GM18508 (cell line): ENCODE data around the gene DVL2.

Source experiments
- ATAC-seq: cut with Tn5 transposase; IDR thresholded peaks from one replicate; pipeline ENCODE4 v1.9.1; 2021; ENCODE audit warnings: moderate number of reproducible peaks; ENCODE audit not compliant: insufficient read depth, unreplicated experiment

Gene DVL2

GRCh38 chr17:7234083-7234951 is at the start of gene DVL2:
Gene DVL2, minus strand, starts transcription at chr17:7234517. Its CDS starts 255 bp downstream, at chr17:7234262.
- ATAC-seq: no peak

- no peak for ATAC-seq
Measured at GRCh38 chr17:7283471-7284216, 49.3 kb upstream of the DVL2 start.

- ATAC-seq: no peak
Measured at GRCh38 chr17:7282752-7283321, 48.5 kb upstream of the DVL2 start.

- no peak for ATAC-seq
Measured at GRCh38 chr17:7281953-7282751, 47.8 kb upstream of the DVL2 start.

GRCh38 chr17:7281074-7281952 is 47.0 kb upstream of the DVL2 start, which contains the start of gene SLC2A4:
Gene SLC2A4, plus strand, starts transcription at chr17:7281718. Its CDS starts 217 bp downstream, at chr17:7281935.
- ATAC-seq: no peak

GRCh38 chr17:7280519-7281073 is 46.3 kb upstream of the DVL2 start:
- no peak for ATAC-seq

- ATAC-seq: no peak
Measured at GRCh38 chr17:7279448-7279847, 45.1 kb upstream of the DVL2 start.

- no peak for ATAC-seq
Measured at GRCh38 chr17:7266784-7267183, 32.5 kb upstream of the DVL2 start.

GRCh38 chr17:7263801-7264078 is 29.4 kb upstream of the DVL2 start:
- no peak for ATAC-seq

- no peak for ATAC-seq
Measured at GRCh38 chr17:7262935-7263800, 28.9 kb upstream of the DVL2 start.

GRCh38 chr17:7262192-7262934 is 28.0 kb upstream of the DVL2 start, which contains the start of gene CLDN7:
Gene CLDN7, minus strand, starts transcription at chr17:7262478. Its CDS starts 435 bp downstream, at chr17:7262043.
- no peak for ATAC-seq

- ATAC-seq: no peak
Measured at GRCh38 chr17:7261379-7262191, 27.3 kb upstream of the DVL2 start.

- no peak for ATAC-seq
Measured at GRCh38 chr17:7260651-7261378, 26.5 kb upstream of the DVL2 start.

GRCh38 chr17:7260151-7260550 is 25.8 kb upstream of the DVL2 start:
- ATAC-seq: no peak

GRCh38 chr17:7259555-7259889 is 25.2 kb upstream of the DVL2 start:
- no peak for ATAC-seq
